Right cardiac atrium (tissue), 5 donors: ENCODE measurements around the gene CCL18. TPM values are rescaled to one million over a fixed set of nuclear protein-coding genes. Genes with fewer than 3 reads are reported as not detected.

Experiments
- ATAC-seq, 2 donors: fragments of 200-7000 bp; cut with Tn5 transposase; one replicate each; pipeline versions ENCODE4 v1.8.0 to v1.9.1; 2020; ENCODE audit warnings: moderate library complexity in 2 of 2, mild to moderate bottlenecking in 1 of 2
- DNase-seq, 3 donors: peaks; one replicate each; pipeline ENCODE4 v3.0.0-alpha.2; 2020
- H3K27ac ChIP-seq: one replicate; pipeline ENCODE4 v1.5.1; 2013; ENCODE audit warnings: mild to moderate bottlenecking, low read length, control low read depth, moderate library complexity
- H3K27me3 ChIP-seq: one replicate; pipeline ENCODE4 v1.6.1; 2013; ENCODE audit not compliant: control insufficient read depth, insufficient read depth
- H3K4me1 ChIP-seq: one replicate; pipeline ENCODE4 v1.6.1; 2013; ENCODE audit warnings: low read length; ENCODE audit not compliant: control insufficient read depth, insufficient read depth
- H3K4me3 ChIP-seq: one replicate; pipeline ENCODE4 v1.5.1; 2013; ENCODE audit warnings: low read length, control low read depth
- H3K9me3 ChIP-seq: one replicate; pipeline ENCODE4 v1.6.1; 2013; ENCODE audit warnings: low read length; ENCODE audit not compliant: control insufficient read depth
- WGBS: extraction: QIAGEN DNeasy Blood & Tissue Kit; methylation state at CpG from one replicate; pipeline ENCODE4 v1.1.7; 2013; 5-methylcytosine and 5-hydroxymethylcytosine counted together
- intact Hi-C, 4 donors: fragments of 100-400 bp; cut with DNase I; formaldehyde crosslinking; loops; one replicate each; pipeline versions ENCODE4 v1.11.0 to v1.14.0; 2022 to 2023
- polyA plus RNA-seq: library from polyadenylated mRNA; stranded (reverse); fragments of 200-250 nt; gene quantifications from one replicate; pipeline ENCODE4 v1.2.3, GENCODE V29; 2013
- total RNA-seq, 4 donors: library from RNA; stranded (reverse); fragmentation: NEBNext Ultra II Directional; extraction: Animal tissue kit (Norgen Biotek cat#: 25700); gene quantifications; one replicate each; pipeline ENCODE4 v1.2.1, GENCODE V29; 2021
- donor health status: healthy with polysubstance abuse.
- donor health status: DM: no; HTN: yes; CAD: no.
- donor health status: DM: no; HTN: no; CAD: no.
- donor health status: DM: no; HTN: yes; CAD: no; lungs with severe emphysema.
- donor health status: DM: yes; HTN: yes; CAD: no.

CCL18 gene
- total and polyA plus RNA-seq, 5 donors, result 0.20 to 12.3 (median 1.5) TPM

- H3K27ac ChIP-seq, result no peak overlapping the region
- no peak overlapping the region for H3K4me3 ChIP-seq
- no peaks in the 10 kb centered on the region for H3K4me1 ChIP-seq
- intact Hi-C loops, result no loop called here
- WGBS, result 50% methylated on average over 2 of the region's 2 CpGs
- H3K9me3 ChIP-seq, result no peaks in the 10 kb centered on the region
- H3K27me3 ChIP-seq, result peaks cover 2% of the 10 kb centered on the region
- ATAC-seq (no peak), DNase-seq (no peak)
Measured at GRCh38 chr17:36048066-36048465, 16.0 kb upstream of the CCL18 start.

GRCh38 chr17:36049643-36050042 lies 14.4 kb upstream of the CCL18 start:
- Histone ChIP-seq H3K27me3 (peaks cover 2% of the 10 kb centered on the region), H3K4me3 (no peak overlapping the region), H3K9me3 (no peaks in the 10 kb centered on the region), H3K4me1 (no peaks in the 10 kb centered on the region), H3K27ac (no peak overlapping the region)
- DNase-seq (no peak), ATAC-seq (no peak)
- intact Hi-C loops, result no loop called here
- 97% methylated on average over 2 of the region's 2 CpGs for WGBS

- Histone ChIP-seq H3K9me3 (no peaks in the 10 kb centered on the region), H3K27ac (no peak overlapping the region), H3K4me3 (no peak overlapping the region), H3K4me1 (no peaks in the 10 kb centered on the region), H3K27me3 (no peaks in the 10 kb centered on the region)
- DNase-seq (no peak), ATAC-seq (no peak)
- 84% methylated on average over 2 of the region's 2 CpGs for WGBS
- intact Hi-C loops, result no loop called here
Measured at GRCh38 chr17:36055171-36055570, 8.9 kb upstream of the CCL18 start.

GRCh38 chr17:36055921-36056520 lies 8.1 kb upstream of the CCL18 start:
- no peak overlapping the region for H3K27ac ChIP-seq
- DNase-seq (no peak), ATAC-seq (no peak)
- intact Hi-C loops, result no loop called here
- no peaks in the 10 kb centered on the region for H3K4me1 ChIP-seq
- H3K27me3 ChIP-seq, result no peaks in the 10 kb centered on the region
- H3K9me3 ChIP-seq, result no peaks in the 10 kb centered on the region
- no peak overlapping the region for H3K4me3 ChIP-seq
- WGBS, result 89% methylated on average over 4 of the region's 4 CpGs

- no peaks in the 10 kb centered on the region for H3K4me1 ChIP-seq
- H3K27me3 ChIP-seq, result no peaks in the 10 kb centered on the region
- no peak overlapping the region for H3K27ac ChIP-seq
- intact Hi-C loops, result no loop called here
- H3K9me3 ChIP-seq, result no peaks in the 10 kb centered on the region
- no peak overlapping the region for H3K4me3 ChIP-seq
- DNase-seq, result no peak
- no peak for ATAC-seq
Measured at GRCh38 chr17:36057911-36058310, 6.2 kb upstream of the CCL18 start.

GRCh38 chr17:36059406-36059805 lies 4.7 kb upstream of the CCL18 start:
- WGBS, result 86% methylated on average over 7 of the region's 7 CpGs
- Histone ChIP-seq H3K4me3 (no peak overlapping the region), H3K4me1 (no peaks in the 10 kb centered on the region), H3K9me3 (no peaks in the 10 kb centered on the region), H3K27ac (no peak overlapping the region), H3K27me3 (no peaks in the 10 kb centered on the region)
- DNase-seq (no peak), ATAC-seq (no peak)
- intact Hi-C loops, result no loop called here

- Histone ChIP-seq H3K9me3 (no peaks in the 10 kb centered on the region), H3K4me1 (no peaks in the 10 kb centered on the region), H3K4me3 (no peak overlapping the region), H3K27me3 (no peaks in the 10 kb centered on the region), H3K27ac (no peak overlapping the region)
- DNase-seq (no peak), ATAC-seq (no peak)
- WGBS, result 90% methylated on average over 2 of the region's 2 CpGs
- intact Hi-C loops, result no loop called here
Measured at GRCh38 chr17:36060816-36061215, 3.3 kb upstream of the CCL18 start.

GRCh38 chr17:36066365-36066985 lies 2.4 kb downstream of the CCL18 start:
- WGBS, result 83% methylated on average over 6 of the region's 6 CpGs
- Histone ChIP-seq H3K27ac (no peak overlapping the region), H3K4me3 (no peak overlapping the region), H3K9me3 (no peaks in the 10 kb centered on the region), H3K27me3 (no peaks in the 10 kb centered on the region), H3K4me1 (no peaks in the 10 kb centered on the region)
- intact Hi-C loops, result no loop called here
- no peak for ATAC-seq
- DNase-seq, result no peak

GRCh38 chr17:36068524-36068923 lies 4.5 kb downstream of the CCL18 start:
- Histone ChIP-seq H3K27ac (no peak overlapping the region), H3K27me3 (no peaks in the 10 kb centered on the region), H3K4me1 (no peaks in the 10 kb centered on the region), H3K4me3 (no peak overlapping the region), H3K9me3 (no peaks in the 10 kb centered on the region)
- DNase-seq (no peak), ATAC-seq (no peak)
- 76% methylated on average over 3 of the region's 3 CpGs for WGBS
- intact Hi-C loops, result no loop called here

- H3K27me3 ChIP-seq, result no peaks in the 10 kb centered on the region
- no peak overlapping the region for H3K4me3 ChIP-seq
- H3K27ac ChIP-seq, result no peak overlapping the region
- no peaks in the 10 kb centered on the region for H3K9me3 ChIP-seq
- DNase-seq (no peak), ATAC-seq (no peak)
- no peaks in the 10 kb centered on the region for H3K4me1 ChIP-seq
- intact Hi-C loops, result no loop called here
Measured at GRCh38 chr17:36069136-36069535, 5.1 kb downstream of the CCL18 start.

GRCh38 chr17:36070427-36070826 lies 6.4 kb downstream of the CCL18 start:
- Histone ChIP-seq H3K27me3 (no peaks in the 10 kb centered on the region), H3K4me1 (no peaks in the 10 kb centered on the region), H3K4me3 (no peak overlapping the region), H3K9me3 (no peaks in the 10 kb centered on the region), H3K27ac (no peak overlapping the region)
- 70% methylated on average over 3 of the region's 3 CpGs for WGBS
- intact Hi-C loops, result no loop called here
- no peak for ATAC-seq
- no peak for DNase-seq

GRCh38 chr17:36071751-36072150 lies 7.7 kb downstream of the CCL18 start:
- H3K27me3 ChIP-seq, result no peaks in the 10 kb centered on the region
- 70% methylated on average over 2 of the region's 2 CpGs for WGBS
- no peaks in the 10 kb centered on the region for H3K4me1 ChIP-seq
- no peak overlapping the region for H3K27ac ChIP-seq
- no peak for DNase-seq
- H3K4me3 ChIP-seq, result no peak overlapping the region
- intact Hi-C loops, result no loop called here
- ATAC-seq, result no peak
- no peaks in the 10 kb centered on the region for H3K9me3 ChIP-seq
